Measurements from ENCODE around the gene YEATS2.

- TF ChIP-seq CTCF (conservative IDR thresholded peaks at IDR 0.05; ENCODE audit: low read depth, low read length) = no peak
- TF ChIP-seq EZH2phosphoT487 (IDR thresholded peaks at IDR 0.05; ENCODE audit: borderline replicate concordance, low read length) = no peak
Measured at GRCh38 chr3:183697610-183698317, at the start of gene YEATS2.

All from PC-3 (cell line).